ENCODE data around the gene IL2RA.

- TF ChIP-seq POLR2A (IDR thresholded peaks at IDR 0.05), result no peak
- no peak for TF ChIP-seq CTCF (IDR thresholded peaks at IDR 0.05)
- no peak for TF ChIP-seq EP300 (IDR thresholded peaks at IDR 0.05)
These were observed 34.9 kb upstream of the IL2RA start for GRCh38 chr10:6097063-6097462.
